H9 (cell line): ENCODE data around the gene ZC3H10. TPM values are rescaled to one million over a fixed set of nuclear protein-coding genes. Genes with fewer than 3 reads are reported as not detected.

Experiments
- DNase-seq: peaks from one replicate; pipeline ENCODE4 v3.0.0-alpha.2; 2017
- H2AFZ ChIP-seq: one replicate; pipeline ENCODE4 v1.6.1; 2013; ENCODE audit warnings: mild to moderate bottlenecking, low read length, control low read depth, moderate library complexity
- H2AK5ac ChIP-seq: 2 replicates; pipeline ENCODE4 v1.6.1; 2013; ENCODE audit warnings: low read length, control low read depth, mixed read lengths; ENCODE audit not compliant: insufficient read length
- H2BK120ac ChIP-seq: one replicate; pipeline ENCODE4 v1.6.1; 2013; ENCODE audit warnings: low read depth, mild to moderate bottlenecking, low read length, control low read depth, inconsistent platforms; ENCODE audit not compliant: poor library complexity, severe bottlenecking
- H2BK12ac ChIP-seq: 2 replicates; pipeline ENCODE4 v1.6.1; 2013; ENCODE audit warnings: low read length, control low read depth, mixed read lengths, low read depth; ENCODE audit not compliant: insufficient read length
- H2BK15ac ChIP-seq: 2 replicates; pipeline ENCODE4 v1.6.1; 2013; ENCODE audit warnings: low read depth, low read length, control low read depth
- H2BK20ac ChIP-seq: one replicate; pipeline ENCODE4 v1.6.1; 2013; ENCODE audit warnings: low read depth, mild to moderate bottlenecking, low read length, control low read depth, inconsistent platforms; ENCODE audit not compliant: poor library complexity, severe bottlenecking
- H2BK5ac ChIP-seq: 2 replicates; pipeline ENCODE4 v1.6.1; 2013; ENCODE audit warnings: low read length, control low read depth, mixed read lengths; ENCODE audit not compliant: insufficient read length
- H3K14ac ChIP-seq: 2 replicates; pipeline ENCODE4 v1.6.1; 2013; ENCODE audit warnings: low read length, control low read depth; ENCODE audit not compliant: insufficient read depth
- H3K18ac ChIP-seq: 2 replicates; pipeline ENCODE4 v1.6.1; 2013; ENCODE audit warnings: low read depth, mild to moderate bottlenecking, mixed read lengths, low read length, control low read depth; ENCODE audit not compliant: insufficient read length
- H3K23ac ChIP-seq: 2 replicates; pipeline ENCODE4 v1.6.1; 2013; ENCODE audit warnings: low read length, control low read depth, mixed read lengths, low read depth; ENCODE audit not compliant: insufficient read length
- H3K23me2 ChIP-seq: 2 replicates; pipeline ENCODE4 v1.6.1; 2013; ENCODE audit warnings: low read depth, mild to moderate bottlenecking, mixed read lengths, low read length, control low read depth; ENCODE audit not compliant: insufficient read length, poor library complexity, severe bottlenecking
- H3K27ac ChIP-seq: 2 replicates; pipeline ENCODE4 v1.5.1; 2013; ENCODE audit warnings: low read length, control low read depth, mixed read lengths, low read depth; ENCODE audit not compliant: insufficient read length
- H3K27me3 ChIP-seq: 2 replicates; pipeline ENCODE4 v1.6.1; 2013; ENCODE audit warnings: low read length, control low read depth, inconsistent platforms; ENCODE audit not compliant: insufficient read depth
- H3K4ac ChIP-seq: 2 replicates; pipeline ENCODE4 v1.6.1; 2013; ENCODE audit warnings: low read depth, mild to moderate bottlenecking, control low read depth, inconsistent platforms, low read length, moderate library complexity
- H3K4me1 ChIP-seq: 2 replicates; pipeline ENCODE4 v1.6.1; 2013; ENCODE audit warnings: low read length, control low read depth, inconsistent platforms; ENCODE audit not compliant: insufficient read depth
- H3K4me2 ChIP-seq: 2 replicates; pipeline ENCODE4 v1.6.1; 2013; ENCODE audit warnings: low read length, control low read depth, mixed read lengths; ENCODE audit not compliant: insufficient read length, insufficient read depth
- H3K56ac ChIP-seq: 2 replicates; pipeline ENCODE4 v1.6.1; 2013; ENCODE audit warnings: low read depth, mild to moderate bottlenecking, mixed read lengths, low read length, control low read depth; ENCODE audit not compliant: insufficient read length
- H3K79me1 ChIP-seq: 2 replicates; pipeline ENCODE4 v1.6.1; 2013; ENCODE audit warnings: low read depth, mild to moderate bottlenecking, moderate library complexity, low read length, control low read depth, inconsistent platforms; ENCODE audit not compliant: insufficient read depth, poor library complexity, severe bottlenecking
- H3K79me2 ChIP-seq: 2 replicates; pipeline ENCODE4 v1.6.1; 2013; ENCODE audit warnings: low read length, control low read depth, inconsistent platforms; ENCODE audit not compliant: insufficient read depth
- H3K9ac ChIP-seq: 2 replicates; pipeline ENCODE4 v1.6.1; 2013; ENCODE audit warnings: low read length, control low read depth, mixed read lengths; ENCODE audit not compliant: insufficient read length; ENCODE audit errors: extremely low read depth
- H3K9me3 ChIP-seq: one replicate; pipeline ENCODE4 v1.6.1; 2013; ENCODE audit warnings: low read depth, low read length, inconsistent platforms; ENCODE audit not compliant: control insufficient read depth
- H3T11ph ChIP-seq: one replicate; pipeline ENCODE4 v1.6.1; 2013; ENCODE audit warnings: mild to moderate bottlenecking, low read length, control low read depth, inconsistent platforms
- H4K20me1 ChIP-seq: one replicate; pipeline ENCODE4 v1.6.1; 2013; ENCODE audit not compliant: control insufficient read depth, insufficient read length, insufficient read depth
- H4K5ac ChIP-seq: 2 replicates; pipeline ENCODE4 v1.6.1; 2013; ENCODE audit warnings: low read depth, mild to moderate bottlenecking, mixed read lengths, low read length, control low read depth; ENCODE audit not compliant: insufficient read length
- H4K8ac ChIP-seq: replicated peaks from 2 replicates; pipeline ENCODE4 v1.6.1; 2013; ENCODE audit warnings: low read length, control low read depth, mixed read lengths, low read depth; ENCODE audit not compliant: insufficient read length
- H4K91ac ChIP-seq: 2 replicates; pipeline ENCODE4 v1.6.1; 2013; ENCODE audit warnings: low read depth, mild to moderate bottlenecking, moderate library complexity, mixed read lengths, low read length, control low read depth; ENCODE audit not compliant: insufficient read length
- H3K27ac Mint-ChIP-seq, 3 experiments: 2 replicates in 2 of 3; 3 replicates in 1 of 3; pipeline ENCODE4 v1.8.0; 2020 to 2021; ENCODE audit warnings: mixed read lengths in 3 of 3, mild to moderate bottlenecking in 1 of 3, moderate library complexity in 1 of 3
- H3K27me3 Mint-ChIP-seq: 2 replicates; pipeline ENCODE4 v1.8.0; 2021; ENCODE audit warnings: low read depth, mild to moderate bottlenecking, moderate library complexity, mixed read lengths
- H3K36me3 Mint-ChIP-seq, 3 experiments: 2 replicates in 2 of 3; 3 replicates in 1 of 3; pipeline ENCODE4 v1.8.0; 2020 to 2021; ENCODE audit warnings: low read depth in 3 of 3, mixed read lengths in 3 of 3; ENCODE audit not compliant: insufficient read depth in 1 of 3
- H3K4me1 Mint-ChIP-seq, 2 experiments: 2 replicates each; pipeline ENCODE4 v1.8.0; 2020; ENCODE audit warnings: mixed read lengths in 2 of 2
- H3K4me3 Mint-ChIP-seq, 2 experiments: 2 replicates in 1 of 2; 3 replicates in 1 of 2; pipeline ENCODE4 v1.8.0; 2020 to 2021; ENCODE audit warnings: mild to moderate bottlenecking in 2 of 2, mixed read lengths in 2 of 2, moderate library complexity in 1 of 2
- H3K9me3 Mint-ChIP-seq, 2 experiments: 2 replicates in 1 of 2; 3 replicates in 1 of 2; pipeline ENCODE4 v1.8.0; 2020; ENCODE audit warnings: mild to moderate bottlenecking in 2 of 2, mixed read lengths in 2 of 2, moderate library complexity in 1 of 2
- CTCF ChIP-seq: fragments of 200-600 bp; sonication (generic); conservative IDR thresholded peaks from 3 replicates; pipeline ENCODE4 v1.8.0; 2021; ENCODE audit warnings: antibody characterized with exemption, mild to moderate bottlenecking
- WGBS: extraction: QIAGEN DNeasy Blood & Tissue Kit; methylation state at CpG from one replicate; pipeline ENCODE4 v1.1.7; 2013; ENCODE audit warnings: missing lambda C conversion rate, low lambda C conversion rate, mixed read lengths; ENCODE audit not compliant: insufficient read length; ENCODE audit errors: extremely low coverage; 5-methylcytosine and 5-hydroxymethylcytosine counted together
- total RNA-seq: library from RNA; stranded (reverse); gene quantifications from 2 replicates; pipeline ENCODE4 v1.2.1, GENCODE V29; 2021

The ZC3H10 gene
- total RNA-seq, 1 experiment from 2014 or later: 9.4 TPM

DNA sequence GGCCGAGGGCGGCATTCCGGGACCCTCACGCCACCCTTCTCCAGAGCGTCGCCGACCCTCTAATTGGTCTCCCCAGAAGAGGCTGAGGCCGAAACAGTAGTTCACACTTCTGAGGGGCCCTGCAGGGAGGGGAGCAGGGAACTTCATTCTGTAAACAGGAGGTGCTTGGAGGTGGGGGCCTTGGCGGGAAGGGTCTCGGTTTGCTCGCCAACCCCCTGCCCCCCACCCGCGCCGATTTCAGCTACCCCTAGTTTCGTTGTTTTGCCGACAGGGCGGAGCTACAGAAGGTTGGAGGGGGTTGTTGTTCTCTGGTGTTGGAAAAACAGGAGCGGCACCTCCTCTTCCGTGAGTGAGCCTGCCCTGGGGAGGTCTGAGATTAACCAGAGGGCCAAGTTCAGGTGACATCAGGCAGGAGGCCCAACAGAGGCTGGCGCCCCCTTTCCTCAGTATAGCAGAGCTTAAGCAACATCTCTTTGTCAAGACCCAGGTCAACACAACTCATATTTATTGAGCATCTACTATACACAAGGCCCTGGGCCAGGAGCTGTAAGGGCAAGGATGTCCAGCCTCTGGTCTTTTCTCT is 37.4 kb upstream of the ZC3H10 start:
- no peak overlapping the region for H3K4ac ChIP-seq
- no peak overlapping the region for H2BK20ac ChIP-seq
- H3K18ac ChIP-seq: peak overlapping the region; percentile 66
- H4K8ac ChIP-seq: no peak overlapping the region
- peaks cover 13% of the 10 kb centered on the region for H3K23me2 ChIP-seq
- WGBS: no CpG with 5 or more reads among the region's 20 CpGs
- H3K27ac ChIP-seq: no peak overlapping the region
- no peaks in the 10 kb centered on the region for H4K20me1 ChIP-seq
- peak; percentile 27; the same call in 2 of the 3 replicates for TF ChIP-seq CTCF
- H2BK120ac ChIP-seq: no peak overlapping the region
- no peaks in the 10 kb centered on the region for H3K79me1 ChIP-seq
- peak overlapping the region in 2 of 3 experiments; percentile 39 to 95; a peak in 5 of 7 replicates for H3K27ac Mint-ChIP-seq
- peaks cover 3% of the 10 kb centered on the region in 2 experiments; a peak in 4 of 5 replicates for H3K9me3 Mint-ChIP-seq
- no peaks in the 10 kb centered on the region; the same call in 1 of the 2 replicates for H3K27me3 ChIP-seq
- H2AFZ ChIP-seq: no peak overlapping the region
- H3K27me3 Mint-ChIP-seq: no peaks in the 10 kb centered on the region
- peak overlapping the region; percentile 74 for H3K14ac ChIP-seq
- H3K9me3 ChIP-seq: no peaks in the 10 kb centered on the region
- peak; percentile 75 for DNase-seq
- peak overlapping the region; percentile 57 for H3K4me2 ChIP-seq
- no peak overlapping the region for H2BK15ac ChIP-seq
- H3K9ac ChIP-seq: peak overlapping the region; percentile 82
- H3K4me1 ChIP-seq: 0 out of 2 replicates have a peak, but pooled peaks cover 4% of the 10 kb centered on the region
- no peak overlapping the region for H2BK5ac ChIP-seq
- H4K5ac ChIP-seq: no peak overlapping the region
- H3K4me1 Mint-ChIP-seq: peaks cover 19 to 22% of the 10 kb centered on the region in 2 experiments
- peaks cover 7% of the 10 kb centered on the region; the same call in 1 of the 2 replicates for H3K79me2 ChIP-seq
- H3K4me3 Mint-ChIP-seq: peak overlapping the region; percentile 83 to 93
- peaks cover 8 to 21% (median 19%) of the 10 kb centered on the region in 3 experiments for H3K36me3 Mint-ChIP-seq
- no peak overlapping the region for H3T11ph ChIP-seq
- H3K23ac ChIP-seq: no peak overlapping the region
- peak overlapping the region; percentile 0 for H4K91ac ChIP-seq
- no peak overlapping the region for H2BK12ac ChIP-seq
- H2AK5ac ChIP-seq: no peak overlapping the region
- H3K56ac ChIP-seq: no peak overlapping the region
